Tibial nerve (tissue), 4 donors: Measurements from ENCODE around the gene ARL4C. TPM values are rescaled to one million over a fixed set of nuclear protein-coding genes. Genes with fewer than 3 reads are reported as not detected.
"Not testable (repeated sequence)": the region's sequence is repeated elsewhere in the genome, so short reads cannot be mapped to it uniquely, and the experiment has no call there.

ENCODE experiments used
- DNase-seq, 2 donors: peaks; one replicate each; pipeline ENCODE4 v3.0.0-alpha.2; 2019; ENCODE audit warnings: low spot score in 2 of 2
- H3K27ac ChIP-seq, 4 donors: fragments of 200-600 bp; sonication (generic) in 3 of 4; one replicate each; pipeline ENCODE4 v1.5.1; 2017 to 2019; ENCODE audit warnings: mild to moderate bottlenecking in 1 of 4
- H3K27me3 ChIP-seq, 2 donors: fragments of 200-600 bp; sonication (generic) in 1 of 2; one replicate each; pipeline versions ENCODE4 v1.5.1 to v1.6.0; 2017 to 2019
- H3K36me3 ChIP-seq, 3 donors: fragments of 200-600 bp; sonication (generic); one replicate each; pipeline ENCODE4 v1.5.1; 2018 to 2019
- H3K4me1 ChIP-seq, 4 donors: fragments of 200-600 bp; sonication (generic) in 3 of 4; one replicate each; pipeline ENCODE4 v1.5.1; 2017 to 2019
- H3K4me3 ChIP-seq, 4 donors: fragments of 200-600 bp; sonication (generic) in 3 of 4; one replicate each; pipeline ENCODE4 v1.5.1; 2017 to 2019; ENCODE audit warnings: mild to moderate bottlenecking in 1 of 4, moderate library complexity in 1 of 4
- H3K9me3 ChIP-seq, 4 donors: fragments of 200-600 bp; sonication (generic) in 3 of 4; one replicate each; pipeline ENCODE4 v1.5.1; 2017 to 2019
- EP300 ChIP-seq, 2 donors: sonication (generic); formaldehyde crosslinking; IDR thresholded peaks; one replicate each; pipeline ENCODE4 v1.6.1; 2017; ENCODE audit warnings: antibody characterized with exemption in 2 of 2, mild to moderate bottlenecking in 1 of 2
- POLR2A ChIP-seq, 2 donors: fragments of 450-650 bp; IDR thresholded peaks; one replicate each; pipeline ENCODE4 v1.6.1; 2017; ENCODE audit warnings: antibody characterized with exemption in 2 of 2, mild to moderate bottlenecking in 2 of 2, moderate library complexity in 2 of 2
- WGBS, 2 donors: methylation state at CpG; one replicate each; pipeline ENCODE4 v1.1.5; 2018; 5-methylcytosine and 5-hydroxymethylcytosine counted together
- total RNA-seq, 4 donors: library from RNA; depleted of rRNA; stranded (reverse); fragments of >200 nt; gene quantifications; one replicate each; pipeline ENCODE4 v1.1.0, GENCODE V29; 2016
- TF ChIP-seq, protein P1 (sequence below), 5 experiments: fragments of 200-600 bp in 3 of 5; fragments of 450-650 bp in 2 of 5; sonication (generic) in 3 of 5; IDR thresholded peaks; one replicate each; pipeline ENCODE4 v1.5.1; 2016 to 2019; ENCODE audit warnings: antibody characterized with exemption in 5 of 5, mild to moderate bottlenecking in 3 of 5, moderate library complexity in 2 of 5

Gene ARL4C
- total RNA-seq, 4 donors from 2014 or later = 5.5 to 13.3 (median 10.8) TPM

DNA sequence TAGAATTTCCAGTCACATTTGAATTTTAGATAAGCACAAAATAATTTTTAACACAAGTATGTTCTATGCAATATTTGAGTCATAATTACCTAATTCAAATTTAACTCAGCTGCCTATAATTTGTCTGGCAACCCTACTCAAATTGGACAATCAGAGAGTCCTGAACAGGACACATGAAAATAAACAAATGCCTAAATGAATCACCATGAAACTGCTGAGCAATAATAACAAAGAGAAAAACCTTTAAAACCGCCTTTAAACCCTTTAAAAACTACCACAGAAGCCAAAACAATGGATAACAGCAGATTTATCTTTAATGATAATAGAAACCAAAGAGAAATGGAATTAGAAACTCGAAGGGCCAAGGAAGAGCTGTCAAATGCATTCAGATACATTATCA lies 39.5 kb downstream of the ARL4C start:
- Histone ChIP-seq H3K36me3 (no peaks in the 10 kb centered on the region), H3K4me3 (no peak overlapping the region), H3K9me3 (peaks cover 0 to 14% (median 0%) of the 10 kb centered on the region in 4 donors), H3K27ac (no peak overlapping the region), H3K27me3 (no peaks in the 10 kb centered on the region), H3K4me1 (no peaks in the 10 kb centered on the region)
- 85% methylated on average over 2 of the region's 2 CpGs for WGBS, 2 donors
- DNase-seq = no peak
- TF ChIP-seq POLR2A (IDR thresholded peaks at IDR 0.05) (no peak), EP300 (IDR thresholded peaks at IDR 0.05) (no peak)
- TF ChIP-seq, protein P1, sequence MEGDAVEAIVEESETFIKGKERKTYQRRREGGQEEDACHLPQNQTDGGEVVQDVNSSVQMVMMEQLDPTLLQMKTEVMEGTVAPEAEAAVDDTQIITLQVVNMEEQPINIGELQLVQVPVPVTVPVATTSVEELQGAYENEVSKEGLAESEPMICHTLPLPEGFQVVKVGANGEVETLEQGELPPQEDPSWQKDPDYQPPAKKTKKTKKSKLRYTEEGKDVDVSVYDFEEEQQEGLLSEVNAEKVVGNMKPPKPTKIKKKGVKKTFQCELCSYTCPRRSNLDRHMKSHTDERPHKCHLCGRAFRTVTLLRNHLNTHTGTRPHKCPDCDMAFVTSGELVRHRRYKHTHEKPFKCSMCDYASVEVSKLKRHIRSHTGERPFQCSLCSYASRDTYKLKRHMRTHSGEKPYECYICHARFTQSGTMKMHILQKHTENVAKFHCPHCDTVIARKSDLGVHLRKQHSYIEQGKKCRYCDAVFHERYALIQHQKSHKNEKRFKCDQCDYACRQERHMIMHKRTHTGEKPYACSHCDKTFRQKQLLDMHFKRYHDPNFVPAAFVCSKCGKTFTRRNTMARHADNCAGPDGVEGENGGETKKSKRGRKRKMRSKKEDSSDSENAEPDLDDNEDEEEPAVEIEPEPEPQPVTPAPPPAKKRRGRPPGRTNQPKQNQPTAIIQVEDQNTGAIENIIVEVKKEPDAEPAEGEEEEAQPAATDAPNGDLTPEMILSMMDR (IDR thresholded peaks at IDR 0.05) = no peak

- peaks cover 0 to 14% (median 0%) of the 10 kb centered on the region in 4 donors for H3K9me3 ChIP-seq
- WGBS, 2 donors = 96 to 98% methylated on average over 7 of the region's 7 CpGs
- not testable (repeated sequence) for H3K4me3 ChIP-seq, H3K36me3 ChIP-seq, DNase-seq, H3K4me1 ChIP-seq, H3K27me3 ChIP-seq, H3K27ac ChIP-seq
Observed at GRCh38 chr2:234455246-234455645, 41.6 kb downstream of the ARL4C start.

GRCh38 chr2:234454433-234454832 lies 42.4 kb downstream of the ARL4C start:
- Histone ChIP-seq H3K4me3 (no peak overlapping the region), H3K27me3 (no peaks in the 10 kb centered on the region), H3K27ac (no peak overlapping the region), H3K36me3 (no peaks in the 10 kb centered on the region), H3K4me1 (peaks cover 0 to under 1% (median 0%) of the 10 kb centered on the region in 4 donors), H3K9me3 (peaks cover 0 to 14% (median 0%) of the 10 kb centered on the region in 4 donors)
- TF ChIP-seq, protein P1 (IDR thresholded peaks at IDR 0.05) = no peak
- no peak for TF ChIP-seq EP300 (IDR thresholded peaks at IDR 0.05)
- no peak for TF ChIP-seq POLR2A (IDR thresholded peaks at IDR 0.05)
- WGBS, 2 donors = 78 to 88% methylated on average over 4 of the region's 4 CpGs
- no peak for DNase-seq

- no peak for TF ChIP-seq POLR2A (IDR thresholded peaks at IDR 0.05)
- TF ChIP-seq, protein P1 (IDR thresholded peaks at IDR 0.05) = no peak
- no peak for TF ChIP-seq EP300 (IDR thresholded peaks at IDR 0.05)
- Histone ChIP-seq H3K4me1 (peaks cover 0 to 12% (median 4%) of the 10 kb centered on the region in 4 donors), H3K36me3 (no peaks in the 10 kb centered on the region), H3K27me3 (no peaks in the 10 kb centered on the region), H3K27ac (no peak overlapping the region), H3K4me3 (no peak overlapping the region), H3K9me3 (peaks cover 0 to 9% (median 0%) of the 10 kb centered on the region in 4 donors)
- no peak for DNase-seq
- WGBS, 2 donors = 91 to 94% methylated on average over 5 of the region's 5 CpGs
Observed at GRCh38 chr2:234453216-234453615, 43.7 kb downstream of the ARL4C start.

- peaks cover 0 to 17% (median 4%) of the 10 kb centered on the region in 4 donors for H3K4me1 ChIP-seq
- H3K36me3 ChIP-seq = no peaks in the 10 kb centered on the region
- no peaks in the 10 kb centered on the region for H3K27me3 ChIP-seq
- TF ChIP-seq, protein P1 (IDR thresholded peaks at IDR 0.05) = no peak
- TF ChIP-seq POLR2A (IDR thresholded peaks at IDR 0.05) = no peak
- TF ChIP-seq EP300 (IDR thresholded peaks at IDR 0.05) = no peak
- H3K9me3 ChIP-seq = no peaks in the 10 kb centered on the region
- 86 to 91% methylated on average over 4 of the region's 4 CpGs for WGBS, 2 donors
- no peak overlapping the region for H3K27ac ChIP-seq
- DNase-seq = no peak
- H3K4me3 ChIP-seq = no peak overlapping the region
Observed at GRCh38 chr2:234451852-234452625, 44.8 kb downstream of the ARL4C start.
